Tibial nerve (tissue), 4 donors: ENCODE data around the gene POLR3H.

Source experiments
- EP300 ChIP-seq, 2 donors: sonication (generic); formaldehyde crosslinking; IDR thresholded peaks; one replicate each; pipeline ENCODE4 v1.6.1; 2017; ENCODE audit warnings: antibody characterized with exemption in 2 of 2, mild to moderate bottlenecking in 1 of 2
- POLR2A ChIP-seq, 2 donors: fragments of 450-650 bp; IDR thresholded peaks; one replicate each; pipeline ENCODE4 v1.6.1; 2017; ENCODE audit warnings: antibody characterized with exemption in 2 of 2, mild to moderate bottlenecking in 2 of 2, moderate library complexity in 2 of 2
- TF ChIP-seq, protein P1 (sequence below), 5 experiments: fragments of 200-600 bp in 3 of 5; fragments of 450-650 bp in 2 of 5; sonication (generic) in 3 of 5; IDR thresholded peaks; one replicate each; pipeline ENCODE4 v1.5.1; 2016 to 2019; ENCODE audit warnings: antibody characterized with exemption in 5 of 5, mild to moderate bottlenecking in 3 of 5, moderate library complexity in 2 of 5

DNA sequence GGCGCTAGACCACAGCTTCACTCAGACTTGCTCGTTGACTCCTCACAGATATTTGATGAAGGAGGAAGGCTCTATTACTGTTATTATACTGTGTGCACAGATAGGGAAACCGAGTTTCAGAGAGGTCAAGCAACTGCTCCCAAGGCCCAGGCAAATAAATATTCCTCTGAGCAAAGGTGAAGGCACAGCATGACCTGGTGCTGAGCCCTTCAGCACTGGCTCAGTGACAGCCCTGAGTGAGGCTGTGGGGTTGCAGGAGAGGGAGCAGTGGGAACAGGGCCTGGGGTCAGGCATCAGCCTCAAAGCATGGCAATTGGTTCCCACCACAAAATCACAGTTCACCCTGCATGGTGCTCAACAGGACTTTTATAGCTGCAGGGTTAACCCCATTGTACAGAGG, 7.1 kb downstream of the POLR3H start:
- TF ChIP-seq EP300 (IDR thresholded peaks at IDR 0.05) (no peak), POLR2A (IDR thresholded peaks at IDR 0.05) (no peak)
- TF ChIP-seq, protein P1, sequence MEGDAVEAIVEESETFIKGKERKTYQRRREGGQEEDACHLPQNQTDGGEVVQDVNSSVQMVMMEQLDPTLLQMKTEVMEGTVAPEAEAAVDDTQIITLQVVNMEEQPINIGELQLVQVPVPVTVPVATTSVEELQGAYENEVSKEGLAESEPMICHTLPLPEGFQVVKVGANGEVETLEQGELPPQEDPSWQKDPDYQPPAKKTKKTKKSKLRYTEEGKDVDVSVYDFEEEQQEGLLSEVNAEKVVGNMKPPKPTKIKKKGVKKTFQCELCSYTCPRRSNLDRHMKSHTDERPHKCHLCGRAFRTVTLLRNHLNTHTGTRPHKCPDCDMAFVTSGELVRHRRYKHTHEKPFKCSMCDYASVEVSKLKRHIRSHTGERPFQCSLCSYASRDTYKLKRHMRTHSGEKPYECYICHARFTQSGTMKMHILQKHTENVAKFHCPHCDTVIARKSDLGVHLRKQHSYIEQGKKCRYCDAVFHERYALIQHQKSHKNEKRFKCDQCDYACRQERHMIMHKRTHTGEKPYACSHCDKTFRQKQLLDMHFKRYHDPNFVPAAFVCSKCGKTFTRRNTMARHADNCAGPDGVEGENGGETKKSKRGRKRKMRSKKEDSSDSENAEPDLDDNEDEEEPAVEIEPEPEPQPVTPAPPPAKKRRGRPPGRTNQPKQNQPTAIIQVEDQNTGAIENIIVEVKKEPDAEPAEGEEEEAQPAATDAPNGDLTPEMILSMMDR (IDR thresholded peaks at IDR 0.05), result no peak
